ENCODE data around the gene SMAD6.

SMAD6 gene

GRCh38 chr15:66726386-66726785, 24.4 kb downstream of the SMAD6 start:
- DNase-seq: no peak
- Histone ChIP-seq H3K9me3 (no peaks in the 10 kb centered on the region), H3K36me3 (peaks cover 67% of the 10 kb centered on the region), H3K4me3 (ENCODE audit: low read depth, low read length) (no peak overlapping the region), H3K4me1 (peaks cover 16% of the 10 kb centered on the region), H3K27me3 (no peaks in the 10 kb centered on the region)
- no peak for TF ChIP-seq CTCF (IDR thresholded peaks at IDR 0.05; ENCODE audit: low read depth, low read length)

- peaks cover 39% of the 10 kb centered on the region for H3K36me3 ChIP-seq
- peaks cover 13% of the 10 kb centered on the region for H3K4me1 ChIP-seq
- no peak overlapping the region for H3K4me3 ChIP-seq (ENCODE audit: low read depth, low read length)
- TF ChIP-seq CTCF (IDR thresholded peaks at IDR 0.05; ENCODE audit: low read depth, low read length): no peak
- no peak for DNase-seq
- no peaks in the 10 kb centered on the region for H3K9me3 ChIP-seq
- no peaks in the 10 kb centered on the region for H3K27me3 ChIP-seq
Observed at GRCh38 chr15:66729331-66729951, 27.4 kb downstream of the SMAD6 start.

- Histone ChIP-seq H3K9me3 (no peaks in the 10 kb centered on the region), H3K4me3 (ENCODE audit: low read depth, low read length) (no peak overlapping the region), H3K4me1 (peaks cover 3% of the 10 kb centered on the region; the same call in 1 of the 2 replicates), H3K36me3 (peaks cover 35% of the 10 kb centered on the region), H3K27me3 (no peaks in the 10 kb centered on the region)
- no peak for TF ChIP-seq CTCF (IDR thresholded peaks at IDR 0.05; ENCODE audit: low read depth, low read length)
- DNase-seq: no peak
Observed at GRCh38 chr15:66730168-66731021, 28.4 kb downstream of the SMAD6 start.

- peaks cover 21% of the 10 kb centered on the region for H3K36me3 ChIP-seq
- DNase-seq: no peak
- no peaks in the 10 kb centered on the region for H3K9me3 ChIP-seq
- H3K27me3 ChIP-seq: no peaks in the 10 kb centered on the region
- no peak overlapping the region for H3K4me3 ChIP-seq (ENCODE audit: low read depth, low read length)
- no peak for TF ChIP-seq CTCF (IDR thresholded peaks at IDR 0.05; ENCODE audit: low read depth, low read length)
- H3K4me1 ChIP-seq: peaks cover 6% of the 10 kb centered on the region; the same call in 1 of the 2 replicates
Observed at GRCh38 chr15:66733976-66734375, 31.9 kb downstream of the SMAD6 start.

GRCh38 chr15:66734961-66735908, 33.2 kb downstream of the SMAD6 start:
- TF ChIP-seq CTCF (IDR thresholded peaks at IDR 0.05; ENCODE audit: low read depth, low read length): no peak
- Histone ChIP-seq H3K4me1 (peaks cover 6% of the 10 kb centered on the region; the same call in 1 of the 2 replicates), H3K36me3 (peaks cover 13% of the 10 kb centered on the region), H3K27me3 (no peaks in the 10 kb centered on the region), H3K9me3 (no peaks in the 10 kb centered on the region), H3K4me3 (ENCODE audit: low read depth, low read length) (no peak overlapping the region)
- DNase-seq: no peak

All from BE2C (cell line).